Smooth muscle cell (in vitro differentiated cells): Measurements from ENCODE around the gene TP53BP2. TPM values are rescaled to one million over a fixed set of nuclear protein-coding genes. Genes with fewer than 3 reads are reported as not detected.

Experiments
- DNase-seq: peaks from one replicate; lab custom pipeline; 2025; ENCODE audit not compliant: unreplicated experiment; lab: John Stamatoyannopoulos, UW
- H2AFZ ChIP-seq: fragments of 200-600 bp; sonication (generic); 2 replicates; pipeline ENCODE4 v1.6.0; 2016; ENCODE audit warnings: antibody characterized with exemption, low read depth, mild to moderate bottlenecking
- H3F3A ChIP-seq: fragments of 200-600 bp; sonication (generic); 2 replicates; pipeline ENCODE4 v1.6.0; 2017; ENCODE audit warnings: antibody characterized with exemption, low read depth
- H3K27ac ChIP-seq: fragments of 200-600 bp; sonication (generic); 2 replicates; pipeline ENCODE4 v1.5.1; 2016; ENCODE audit warnings: low read depth, mild to moderate bottlenecking
- H3K27me3 ChIP-seq: fragments of 200-600 bp; sonication (generic); 2 replicates; pipeline ENCODE4 v1.6.1; 2016; ENCODE audit warnings: low read depth, mild to moderate bottlenecking
- H3K36me3 ChIP-seq: fragments of 200-600 bp; sonication (generic); 2 replicates; pipeline ENCODE4 v1.5.1; 2016; ENCODE audit warnings: low read depth
- H3K4me1 ChIP-seq: fragments of 200-600 bp; sonication (generic); 2 replicates; pipeline ENCODE4 v1.5.1; 2016; ENCODE audit warnings: low read depth
- H3K4me2 ChIP-seq: fragments of 200-600 bp; sonication (generic); 2 replicates; pipeline ENCODE4 v1.6.0; 2016; ENCODE audit warnings: mild to moderate bottlenecking
- H3K4me3 ChIP-seq: fragments of 200-600 bp; sonication (generic); 2 replicates; pipeline ENCODE4 v1.5.1; 2016; ENCODE audit warnings: mild to moderate bottlenecking
- H3K79me2 ChIP-seq: fragments of 200-600 bp; sonication (generic); 2 replicates; pipeline ENCODE4 v1.6.0; 2016; ENCODE audit warnings: low read depth, mild to moderate bottlenecking
- H3K9ac ChIP-seq: fragments of 200-600 bp; sonication (generic); 2 replicates; pipeline ENCODE4 v1.6.0; 2016; ENCODE audit warnings: low read depth
- H3K9me3 ChIP-seq: fragments of 200-600 bp; sonication (generic); replicated peaks from 2 replicates; pipeline ENCODE4 v1.5.1; 2016; ENCODE audit warnings: low read depth
- H4K20me1 ChIP-seq: fragments of 200-600 bp; sonication (generic); 2 replicates; pipeline ENCODE4 v1.6.0; 2016; ENCODE audit warnings: low read depth
- CTCF ChIP-seq: fragments of 200-600 bp; sonication (generic); IDR thresholded peaks from 2 replicates; pipeline ENCODE4 v1.5.1; 2017; ENCODE audit warnings: borderline replicate concordance, mild to moderate bottlenecking, antibody characterized with exemption; ENCODE audit not compliant: insufficient read depth, poor library complexity, severe bottlenecking
- WGBS: methylation state at CpG from one replicate; pipeline ENCODE4 v1.1.7; 2016; ENCODE audit warnings: low lambda C conversion rate; 5-methylcytosine and 5-hydroxymethylcytosine counted together
- polyA plus RNA-seq: library from polyadenylated mRNA; unstranded; fragments of >200 nt; fragmentation: Nextera tagmentation; extraction: Ambion mirVana; gene quantifications from 2 replicates; pipeline ENCODE4 v1.2.1, GENCODE V29; 2016
- total RNA-seq: library from RNA; depleted of rRNA; stranded (reverse); fragments of >200 nt; gene quantifications from 2 replicates; pipeline ENCODE4 v1.2.3, GENCODE V29; 2014

TP53BP2 gene
- total and polyA plus RNA-seq, 2 experiments from 2014 or later: 11.8 to 30.8 TPM

GRCh38 chr1:223847781-223848345, 2.1 kb upstream of the TP53BP2 start:
- no peaks in the 10 kb centered on the region for H3K36me3 ChIP-seq
- no peak overlapping the region for H3K9ac ChIP-seq

DNA sequence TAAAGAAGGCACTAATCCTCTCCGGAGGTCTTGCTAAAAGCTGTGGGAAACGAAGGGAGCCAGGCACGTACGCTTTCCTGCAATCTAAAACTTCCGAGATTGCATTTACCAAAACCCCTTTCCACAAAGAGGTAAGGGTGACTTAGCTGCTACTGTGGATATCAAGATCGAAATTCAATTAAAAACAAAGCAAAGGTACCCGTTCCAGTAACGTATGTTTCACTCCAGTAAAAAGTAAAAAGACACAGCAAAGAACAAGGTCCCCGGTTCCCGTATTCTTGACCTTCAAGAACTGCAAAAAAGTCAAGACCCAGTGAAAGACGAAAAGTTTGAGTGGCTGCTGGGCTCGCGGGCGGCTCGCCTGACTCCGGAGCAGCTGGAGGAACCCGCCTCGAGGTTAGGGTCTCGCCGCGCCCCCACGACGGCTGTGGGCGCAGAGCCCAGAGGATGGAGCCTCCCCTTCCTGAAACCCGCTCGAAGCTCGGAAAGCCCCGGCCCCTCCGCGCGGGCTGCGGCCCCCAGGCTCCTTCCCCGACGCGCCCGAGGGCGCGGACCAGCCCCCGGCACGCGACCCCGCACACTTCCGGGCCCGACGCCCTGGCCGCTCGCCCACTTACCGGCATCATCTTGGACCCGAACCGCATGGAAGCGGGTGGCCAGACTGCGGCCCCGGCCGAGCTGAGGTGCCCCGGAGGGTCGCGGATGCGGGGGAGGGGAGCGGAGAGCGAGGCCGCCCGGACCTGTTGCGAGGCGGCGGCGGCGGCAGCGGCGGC, 524 bp downstream of the TP53BP2 start:
- Histone ChIP-seq H3K4me2 (peak overlapping the region; percentile 93), H3K9me3 (no peaks in the 10 kb centered on the region), H3K79me2 (peaks cover 48% of the 10 kb centered on the region), H3K36me3 (no peaks in the 10 kb centered on the region), H3K4me1 (peaks cover 34% of the 10 kb centered on the region), H2AFZ (peak overlapping the region; percentile 76), H3K27ac (peak overlapping the region; percentile 99), H3K4me3 (peak overlapping the region; percentile 93), H3K9ac (peak overlapping the region; percentile 97), H3F3A (peaks cover 14% of the 10 kb centered on the region), H4K20me1 (peaks cover 46% of the 10 kb centered on the region), H3K27me3 (no peaks in the 10 kb centered on the region)
- WGBS: 2% methylated on average over 53 of the region's 69 CpGs
- no peak for TF ChIP-seq CTCF
- peak; percentile 67 for DNase-seq

More at GRCh38 chr1:223847781-223848345, 2.1 kb upstream of the TP53BP2 start:
- Histone ChIP-seq H3K79me2 (peaks cover 22% of the 10 kb centered on the region), H3K27ac (no peak overlapping the region), H3K4me1 (peaks cover 19% of the 10 kb centered on the region), H3K4me2 (no peak overlapping the region), H2AFZ (no peak overlapping the region), H3F3A (peaks cover 14% of the 10 kb centered on the region), H3K9me3 (no peaks in the 10 kb centered on the region), H4K20me1 (peaks cover 19% of the 10 kb centered on the region), H3K4me3 (no peak overlapping the region), H3K27me3 (no peaks in the 10 kb centered on the region)
- 95% methylated on average over 4 of the region's 4 CpGs for WGBS
- TF ChIP-seq CTCF: no peak
- DNase-seq: no peak

- no peak for TF ChIP-seq CTCF
- Histone ChIP-seq H3K27me3 (no peaks in the 10 kb centered on the region), H4K20me1 (peaks cover 51% of the 10 kb centered on the region), H3K9me3 (no peaks in the 10 kb centered on the region), H2AFZ (peak overlapping the region; percentile 76), H3F3A (peaks cover 14% of the 10 kb centered on the region), H3K36me3 (no peaks in the 10 kb centered on the region), H3K4me3 (peak overlapping the region; percentile 93), H3K79me2 (peaks cover 53% of the 10 kb centered on the region), H3K4me1 (peaks cover 39% of the 10 kb centered on the region), H3K9ac (peak overlapping the region; percentile 97), H3K4me2 (peak overlapping the region; percentile 93), H3K27ac (peak overlapping the region; percentile 99)
- no peak for DNase-seq
- WGBS: under 1% methylated on average over 9 of the region's 9 CpGs
These were observed 1.0 kb downstream of the TP53BP2 start for GRCh38 chr1:223844787-223845036.
